Measurements from ENCODE around the gene EIF2AK3.

The EIF2AK3 gene

DNA sequence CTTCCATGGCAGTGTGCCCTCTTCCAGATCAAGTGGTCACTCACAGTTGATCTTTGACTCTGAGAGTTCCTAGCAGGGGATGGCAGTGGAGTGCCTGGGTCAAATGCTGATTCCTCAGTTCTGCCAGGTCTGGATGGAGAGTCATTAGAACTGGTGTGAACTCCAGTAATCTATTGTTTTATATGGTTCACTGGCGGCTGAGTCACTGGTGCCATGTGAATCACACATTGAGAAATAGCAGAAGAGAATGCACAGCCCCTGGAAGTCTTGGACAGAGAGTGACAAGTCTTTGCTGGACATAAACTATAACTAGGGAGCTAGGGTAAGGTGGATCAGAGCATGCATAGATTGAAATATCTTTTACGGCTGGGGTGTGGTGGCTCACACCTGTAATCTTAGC is 86.9 kb downstream of the EIF2AK3 start:
- DNase-seq (ENCODE audit: low read depth), result no peak

- no peak for DNase-seq (ENCODE audit: low read depth)
Observed at GRCh38 chr2:88538362-88538917, 88.8 kb downstream of the EIF2AK3 start.

- DNase-seq (ENCODE audit: low read depth), result no peak
Observed at GRCh38 chr2:88537640-88538039, 89.6 kb downstream of the EIF2AK3 start.

DNA sequence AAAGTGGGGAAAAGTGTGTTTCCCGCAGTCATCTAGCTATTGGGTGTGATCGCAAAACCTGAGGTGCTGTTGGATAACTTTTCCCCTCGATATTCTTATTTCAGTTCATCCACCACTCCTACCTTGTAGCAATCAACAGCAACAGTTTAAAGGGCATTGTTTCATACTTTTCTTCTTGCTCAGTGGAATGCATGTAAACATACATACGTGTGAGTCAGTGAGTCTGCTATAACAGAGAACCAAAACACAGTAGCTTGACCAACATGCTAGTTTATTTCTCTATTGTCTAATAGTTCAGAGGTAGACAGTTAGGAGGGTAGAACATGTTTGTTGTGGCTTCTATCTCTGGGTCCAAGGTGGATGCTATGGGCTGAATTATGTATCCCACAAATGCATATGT is 97.2 kb downstream of the EIF2AK3 start:
- DNase-seq (ENCODE audit: low read depth), result no peak

- no peak for DNase-seq (ENCODE audit: low read depth)
Observed at GRCh38 chr2:88521445-88522073, 105.7 kb downstream of the EIF2AK3 start.

DNA sequence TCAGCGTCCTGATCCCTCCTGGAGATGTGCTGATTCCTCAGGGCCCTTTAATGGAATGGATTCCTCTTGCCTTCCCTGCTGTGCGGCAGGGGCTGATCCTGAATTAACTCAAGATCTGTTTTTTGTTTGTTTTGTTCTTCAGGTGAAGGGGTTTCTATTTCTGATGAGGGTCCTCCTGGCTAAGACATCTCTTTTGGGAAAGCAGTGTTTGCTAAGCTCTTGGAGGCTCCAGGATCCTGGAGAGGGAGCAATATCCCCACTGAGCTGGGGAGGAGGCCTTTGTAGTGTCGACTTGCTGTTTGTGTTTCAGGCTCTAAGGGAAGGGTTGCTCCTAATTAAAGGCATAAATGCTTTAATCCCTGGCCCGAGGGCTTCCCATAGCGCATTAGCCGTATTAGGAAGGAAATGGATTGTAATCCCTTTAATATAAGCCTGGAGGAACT is 109.5 kb downstream of the EIF2AK3 start:
- DNase-seq (ENCODE audit: low read depth), result no peak

All from activated gamma-delta T cell treated with anti-CD3 and anti-CD28 coated beads, Interleukin-2, amount 50 U/mL, for 16 hours (primary cell).